Nephron progenitor cell (in vitro differentiated cells): Measurements from ENCODE around the gene MACROD2.
"Not testable (repeated sequence)": the region's sequence is repeated elsewhere in the genome, so short reads cannot be mapped to it uniquely, and the experiment has no call there.

Experiments used
- DNase-seq: peaks from one replicate; pipeline ENCODE4 v3.0.0; 2021
- H3K27ac Mint-ChIP-seq: 2 replicates; pipeline ENCODE4 v1.8.0; 2021; ENCODE audit warnings: mild to moderate bottlenecking, moderate library complexity, mixed read lengths
- H3K27me3 Mint-ChIP-seq: 2 replicates; pipeline ENCODE4 v1.8.0; 2021; ENCODE audit warnings: mild to moderate bottlenecking, low read depth, mixed read lengths; ENCODE audit not compliant: poor library complexity
- H3K36me3 Mint-ChIP-seq: 2 replicates; pipeline ENCODE4 v1.8.0; 2021; ENCODE audit warnings: low read depth, mixed read lengths
- H3K4me1 Mint-ChIP-seq: 2 replicates; pipeline ENCODE4 v1.8.0; 2021; ENCODE audit warnings: mixed read lengths
- H3K4me3 Mint-ChIP-seq: 2 replicates; pipeline ENCODE4 v1.8.0; 2021; ENCODE audit warnings: mild to moderate bottlenecking, moderate library complexity, mixed read lengths
- H3K9me3 Mint-ChIP-seq: 2 replicates; pipeline ENCODE4 v1.8.0; 2021; ENCODE audit warnings: mild to moderate bottlenecking, moderate library complexity, mixed read lengths
- TF ChIP-seq, protein P1 (sequence below): fragments of 200-600 bp; sonication (generic); IDR thresholded peaks from 2 replicates; pipeline ENCODE4 v1.5.0; 2021; ENCODE audit warnings: antibody characterized with exemption

MACROD2 gene

DNA sequence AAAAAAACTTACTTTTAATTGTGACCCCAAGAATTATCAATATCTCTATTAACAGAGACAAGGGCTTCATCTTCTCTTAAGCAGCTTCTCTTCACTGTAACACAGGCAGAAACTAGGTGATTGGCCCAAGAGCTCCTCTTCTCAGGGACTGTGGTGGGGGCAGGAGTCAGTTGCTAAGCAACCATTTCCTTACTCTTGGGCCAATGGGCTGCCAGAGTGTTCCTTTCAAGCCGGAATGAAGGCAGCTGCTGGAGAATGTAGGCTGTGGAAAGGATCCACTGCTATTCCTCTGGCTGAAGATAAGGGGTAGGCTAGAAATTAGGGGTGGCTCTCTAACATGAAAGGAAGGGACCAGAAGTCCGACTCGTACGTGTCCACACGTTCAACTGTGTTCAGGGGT is 4.9 kb upstream of the MACROD2 start, which contains the start of gene SEL1L2:
TSS of gene SEL1L2 (minus strand) at position 150 of the 400 bp plus-strand sequence. CDS start at position 70, 80 bp downstream.
- TF ChIP-seq, protein P1, sequence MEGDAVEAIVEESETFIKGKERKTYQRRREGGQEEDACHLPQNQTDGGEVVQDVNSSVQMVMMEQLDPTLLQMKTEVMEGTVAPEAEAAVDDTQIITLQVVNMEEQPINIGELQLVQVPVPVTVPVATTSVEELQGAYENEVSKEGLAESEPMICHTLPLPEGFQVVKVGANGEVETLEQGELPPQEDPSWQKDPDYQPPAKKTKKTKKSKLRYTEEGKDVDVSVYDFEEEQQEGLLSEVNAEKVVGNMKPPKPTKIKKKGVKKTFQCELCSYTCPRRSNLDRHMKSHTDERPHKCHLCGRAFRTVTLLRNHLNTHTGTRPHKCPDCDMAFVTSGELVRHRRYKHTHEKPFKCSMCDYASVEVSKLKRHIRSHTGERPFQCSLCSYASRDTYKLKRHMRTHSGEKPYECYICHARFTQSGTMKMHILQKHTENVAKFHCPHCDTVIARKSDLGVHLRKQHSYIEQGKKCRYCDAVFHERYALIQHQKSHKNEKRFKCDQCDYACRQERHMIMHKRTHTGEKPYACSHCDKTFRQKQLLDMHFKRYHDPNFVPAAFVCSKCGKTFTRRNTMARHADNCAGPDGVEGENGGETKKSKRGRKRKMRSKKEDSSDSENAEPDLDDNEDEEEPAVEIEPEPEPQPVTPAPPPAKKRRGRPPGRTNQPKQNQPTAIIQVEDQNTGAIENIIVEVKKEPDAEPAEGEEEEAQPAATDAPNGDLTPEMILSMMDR, result no peak
- Mint-ChIP-seq H3K9me3 (peaks cover 41% of the 10 kb centered on the region), H3K4me1 (peaks cover 8% of the 10 kb centered on the region), H3K36me3 (peaks cover 12% of the 10 kb centered on the region), H3K4me3 (no peak within 1 kb of the TSS), H3K27ac (no peak within 1 kb of the TSS), H3K27me3 (peaks cover 4% of the 10 kb centered on the region)
- peak; percentile 27 for DNase-seq

DNA sequence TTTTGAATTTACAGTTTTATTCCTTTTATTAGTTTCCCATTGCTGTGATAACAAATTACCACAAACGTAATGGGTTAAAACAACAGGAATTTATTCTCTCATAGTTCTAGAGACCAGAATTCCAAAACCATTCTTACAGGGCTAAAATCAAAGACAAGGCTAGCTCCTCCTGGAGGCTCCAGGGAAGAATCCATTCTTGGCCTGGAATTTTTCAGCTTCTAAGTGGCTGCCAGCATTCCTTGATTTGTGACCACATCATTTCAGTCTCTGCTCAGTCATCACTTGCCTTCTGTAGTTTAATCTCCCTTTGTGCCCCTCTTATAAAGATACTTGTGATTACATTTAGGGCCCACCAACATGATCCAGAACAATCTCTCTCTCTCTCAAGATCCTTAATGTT is 4.0 kb upstream of the MACROD2 start:
- Mint-ChIP-seq H3K36me3 (peaks cover 12% of the 10 kb centered on the region), H3K9me3 (peaks cover 41% of the 10 kb centered on the region), H3K27me3 (peaks cover 8% of the 10 kb centered on the region), H3K27ac (no peak overlapping the region), H3K4me3 (no peak overlapping the region), H3K4me1 (peaks cover 11% of the 10 kb centered on the region)
- no peak for DNase-seq
- TF ChIP-seq, protein P1, result no peak

DNA sequence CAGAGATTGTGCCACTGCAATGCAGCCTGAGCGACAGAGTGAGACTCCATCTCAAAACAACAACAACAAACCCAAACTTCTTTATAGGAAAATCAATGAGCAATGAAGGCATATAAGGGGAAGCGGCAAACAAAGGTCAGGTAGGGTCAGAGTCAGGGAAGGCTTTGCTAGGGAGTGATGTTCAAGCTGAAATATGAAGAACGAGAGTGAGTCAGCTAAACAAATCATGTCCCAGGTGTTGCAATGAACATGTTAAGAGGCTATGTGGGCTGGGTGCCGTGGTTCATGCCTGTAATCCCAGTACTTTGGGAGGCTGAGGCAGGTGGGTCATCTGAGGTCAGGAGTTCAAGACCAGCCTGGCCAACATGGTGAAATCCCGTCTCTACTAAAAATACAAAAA is 3.4 kb upstream of the MACROD2 start:
- peaks cover 12% of the 10 kb centered on the region for H3K36me3 Mint-ChIP-seq
- H3K27me3 Mint-ChIP-seq, result peaks cover 15% of the 10 kb centered on the region
- peaks cover 41% of the 10 kb centered on the region for H3K9me3 Mint-ChIP-seq
- H3K4me1 Mint-ChIP-seq, result peaks cover 16% of the 10 kb centered on the region
- DNase-seq, H3K4me3 Mint-ChIP-seq, H3K27ac Mint-ChIP-seq: not testable (repeated sequence)

DNA sequence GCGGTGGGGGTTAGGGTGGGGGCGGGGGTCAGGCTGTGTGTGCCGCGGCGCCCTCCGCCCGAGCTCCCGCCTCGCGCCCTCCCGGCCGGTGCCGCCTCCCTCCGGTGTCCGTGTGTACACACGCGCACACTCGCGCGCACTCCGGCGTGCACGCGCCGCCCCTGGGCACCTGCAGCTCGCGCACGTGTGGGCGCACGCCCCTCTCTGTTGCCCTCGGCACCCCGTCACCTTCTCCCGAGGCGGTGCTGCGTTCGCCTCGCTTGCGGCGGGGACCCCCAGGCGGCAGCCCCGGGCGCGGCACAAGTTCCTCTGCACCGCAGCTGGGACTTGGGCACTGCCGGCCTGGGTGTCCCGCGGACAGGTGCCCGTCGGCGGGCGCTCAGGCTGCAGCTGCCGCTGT is 525 bp downstream of the MACROD2 start:
- Mint-ChIP-seq H3K9me3 (peaks cover 37% of the 10 kb centered on the region), H3K27me3 (peaks cover 34% of the 10 kb centered on the region), H3K4me1 (peaks cover 9% of the 10 kb centered on the region), H3K4me3 (peak overlapping the region; percentile 96), H3K27ac (no peak overlapping the region), H3K36me3 (peaks cover 12% of the 10 kb centered on the region)
- TF ChIP-seq, protein P1, result no peak
- DNase-seq, result peak; percentile 61

DNA sequence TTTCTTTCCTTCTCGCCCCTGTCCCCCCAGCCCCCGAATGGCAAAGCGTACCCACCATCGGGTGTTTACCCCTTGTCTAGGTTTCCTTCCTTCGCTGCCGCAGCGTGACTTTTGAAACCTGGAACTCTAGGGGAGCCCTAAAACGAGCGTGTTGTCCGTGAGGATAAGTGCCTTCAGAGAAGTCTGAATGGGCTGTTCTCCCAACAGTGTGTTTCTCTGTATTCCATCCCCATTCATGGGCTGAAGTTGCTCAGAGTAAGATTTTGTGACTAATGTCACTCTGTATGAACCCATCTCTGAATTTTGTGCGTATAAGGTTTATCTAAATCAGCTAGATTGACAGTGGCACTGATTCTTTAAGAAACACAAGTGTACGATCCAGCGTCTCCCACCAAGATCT is 949 bp downstream of the MACROD2 start:
- H3K27me3 Mint-ChIP-seq, result peaks cover 34% of the 10 kb centered on the region
- peaks cover 8% of the 10 kb centered on the region for H3K4me1 Mint-ChIP-seq
- DNase-seq, result no peak
- peaks cover 12% of the 10 kb centered on the region for H3K36me3 Mint-ChIP-seq
- peaks cover 37% of the 10 kb centered on the region for H3K9me3 Mint-ChIP-seq
- TF ChIP-seq, protein P1, result no peak
- H3K27ac Mint-ChIP-seq, result no peak overlapping the region
- H3K4me3 Mint-ChIP-seq, result peak overlapping the region; percentile 96

DNA sequence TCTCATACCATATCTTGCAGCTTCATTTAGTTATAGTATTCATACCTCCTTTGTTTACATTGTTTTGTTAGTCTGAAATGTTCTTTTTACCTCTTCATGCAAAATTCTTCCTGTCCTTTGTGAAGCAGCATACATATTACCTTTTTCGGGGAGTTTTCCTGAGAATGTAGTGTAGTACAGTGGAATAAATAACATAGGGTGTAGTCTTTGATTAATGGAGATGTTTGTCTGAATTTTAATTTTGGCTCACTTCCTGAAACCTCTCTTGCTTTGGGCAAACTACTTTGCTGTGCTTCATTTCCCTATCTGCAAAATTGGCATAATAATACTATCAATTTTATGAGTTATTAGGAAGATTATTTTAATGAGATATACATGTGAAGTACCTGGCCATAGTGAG is 5.6 kb downstream of the MACROD2 start:
- Mint-ChIP-seq H3K4me1 (peaks cover 8% of the 10 kb centered on the region), H3K9me3 (no peaks in the 10 kb centered on the region), H3K27me3 (peaks cover 33% of the 10 kb centered on the region), H3K27ac (no peak overlapping the region), H3K36me3 (no peaks in the 10 kb centered on the region), H3K4me3 (no peak overlapping the region)
- no peak for DNase-seq
- TF ChIP-seq, protein P1, result no peak
